22Rv1 (cell line): Measurements from ENCODE around the gene ESR2.

Experiments
- CTCF ChIP-seq: fragments of 450-650 bp; IDR thresholded peaks from 2 replicates; pipeline ENCODE4 v1.5.1; 2017; ENCODE audit warnings: mild to moderate bottlenecking
- ZFX ChIP-seq: fragments of 450-650 bp; IDR thresholded peaks from 2 replicates; pipeline ENCODE4 v1.6.1; 2017; ENCODE audit warnings: antibody characterized with exemption, borderline replicate concordance

- TF ChIP-seq CTCF (no peak), ZFX (no peak)
Measured at GRCh38 chr14:64225151-64225757, 68.9 kb downstream of the ESR2 start.
